Left lung (tissue), 10 donors: ENCODE measurements around the gene ARHGAP26. TPM values are rescaled to one million over a fixed set of nuclear protein-coding genes. Genes with fewer than 3 reads are reported as not detected.

Experiments used
- ATAC-seq: fragments of 200-7000 bp; cut with Tn5 transposase; one replicate; pipeline ENCODE4 v1.9.1; 2020; ENCODE audit warnings: moderate library complexity
- DNase-seq, 4 donors: peaks; one replicate each; pipeline ENCODE4 v3.0.0-alpha.2; 2013 to 2020
- H3K27ac ChIP-seq, 2 donors: fragments of 200-600 bp; sonication (generic) in 1 of 2; one replicate each; pipeline versions ENCODE4 v1.5.0 to v1.8.0; 2020 to 2021
- H3K27me3 ChIP-seq, 2 donors: fragments of 200-600 bp; sonication (generic) in 1 of 2; one replicate each; pipeline versions ENCODE4 v1.5.0 to v1.8.0; 2020 to 2021
- H3K36me3 ChIP-seq, 2 donors: fragments of 200-600 bp; sonication (generic) in 1 of 2; one replicate each; pipeline versions ENCODE4 v1.5.0 to v1.8.0; 2020 to 2021
- H3K4me1 ChIP-seq, 2 donors: fragments of 200-600 bp; one replicate each; pipeline ENCODE4 v1.8.0; 2021
- H3K4me3 ChIP-seq, 2 donors: fragments of 200-600 bp; sonication (generic) in 1 of 2; one replicate each; pipeline versions ENCODE4 v1.5.0 to v1.8.0; 2020 to 2021; ENCODE audit warnings: mild to moderate bottlenecking in 1 of 2
- H3K9me3 ChIP-seq, 2 donors: fragments of 200-600 bp; sonication (generic) in 1 of 2; one replicate each; pipeline versions ENCODE4 v1.5.0 to v1.8.0; 2020 to 2021
- CTCF ChIP-seq, 2 donors: fragments of 200-600 bp; sonication (generic) in 1 of 2; IDR thresholded peaks; one replicate each; pipeline versions ENCODE4 v1.5.0 to v1.8.0; 2021; ENCODE audit warnings: antibody characterized with exemption in 2 of 2
- intact Hi-C, 2 donors: fragments of 100-400 bp; cut with DNase I; formaldehyde crosslinking; loops; one replicate each; pipeline versions ENCODE4 v1.11.2 to v1.14.2; 2022
- polyA plus RNA-seq, 6 donors: library from polyadenylated mRNA; unstranded; fragments of 120-200 nt; gene quantifications; one replicate each; pipeline ENCODE4 v1.2.1, GENCODE V29; 2013; ENCODE audit not compliant: insufficient read length in 6 of 6
- total RNA-seq, 2 donors: library from RNA; stranded (reverse); fragmentation: NEBNext Ultra II Directional; extraction: Animal tissue kit (Norgen Biotek cat#: 25700); gene quantifications; one replicate each; pipeline ENCODE4 v1.2.1, GENCODE V29; 2021
- donor health status: DM: no; HTN: yes; CAD: no.
- donor health status: DM: no; HTN: no; CAD: no.

ARHGAP26 gene
- total and polyA plus RNA-seq, 8 donors, result 13.9 to 61.9 (median 14.9) TPM

DNA sequence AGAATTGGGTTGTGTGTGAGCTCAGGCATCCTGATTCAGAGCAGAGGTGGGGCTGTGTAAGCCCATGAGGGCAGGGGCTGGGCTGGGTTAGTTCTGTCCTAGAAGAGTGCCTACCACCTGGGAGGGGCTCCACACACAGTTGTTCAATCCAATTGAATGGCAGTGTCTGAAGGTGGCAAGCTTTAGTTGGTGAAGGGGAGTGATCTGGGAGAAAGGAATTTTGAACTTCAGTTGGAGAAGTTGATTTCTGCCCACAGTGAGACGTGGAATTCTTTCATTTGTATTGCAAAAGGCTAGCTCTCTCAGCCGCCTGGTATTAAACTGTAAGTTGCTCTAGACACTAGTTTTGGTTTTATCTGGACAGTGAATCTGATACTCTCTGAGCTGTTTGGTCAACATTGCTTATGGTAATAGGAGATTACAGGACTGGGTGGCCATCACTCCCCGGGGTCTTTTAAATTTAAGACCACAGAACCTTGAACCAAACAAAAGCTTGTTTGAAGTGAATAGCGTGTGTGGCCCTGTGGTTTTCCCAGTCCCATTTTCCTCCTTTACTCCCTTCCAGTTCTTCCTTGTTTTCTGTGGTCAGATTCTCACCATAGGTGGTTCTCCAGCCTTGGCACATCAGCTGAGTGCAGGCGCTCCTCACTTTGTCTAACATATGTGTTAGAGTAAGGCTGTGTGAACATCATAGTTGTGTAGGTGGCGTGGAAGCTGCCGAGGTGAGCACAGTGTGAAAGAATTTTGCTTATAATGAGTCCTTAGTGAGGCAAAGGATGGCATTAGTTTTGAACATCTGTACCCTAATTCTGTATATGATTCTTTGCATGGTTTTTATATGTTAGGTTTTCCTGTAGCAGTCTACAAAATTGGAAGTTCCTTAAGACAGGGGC is 78.0 kb downstream of the ARHGAP26 start:
- no peaks in the 10 kb centered on the region for H3K9me3 ChIP-seq
- H3K27me3 ChIP-seq, result no peaks in the 10 kb centered on the region
- H3K27ac ChIP-seq, result no peak overlapping the region
- no peaks in the 10 kb centered on the region for H3K36me3 ChIP-seq
- peaks cover 2 to 52% of the 10 kb centered on the region in 2 donors for H3K4me1 ChIP-seq
- no peak overlapping the region for H3K4me3 ChIP-seq
- intact Hi-C loops, result no loop called here
- DNase-seq (no peak), ATAC-seq (peak; percentile 19)
- no peak for TF ChIP-seq CTCF (IDR thresholded peaks at IDR 0.05)

DNA sequence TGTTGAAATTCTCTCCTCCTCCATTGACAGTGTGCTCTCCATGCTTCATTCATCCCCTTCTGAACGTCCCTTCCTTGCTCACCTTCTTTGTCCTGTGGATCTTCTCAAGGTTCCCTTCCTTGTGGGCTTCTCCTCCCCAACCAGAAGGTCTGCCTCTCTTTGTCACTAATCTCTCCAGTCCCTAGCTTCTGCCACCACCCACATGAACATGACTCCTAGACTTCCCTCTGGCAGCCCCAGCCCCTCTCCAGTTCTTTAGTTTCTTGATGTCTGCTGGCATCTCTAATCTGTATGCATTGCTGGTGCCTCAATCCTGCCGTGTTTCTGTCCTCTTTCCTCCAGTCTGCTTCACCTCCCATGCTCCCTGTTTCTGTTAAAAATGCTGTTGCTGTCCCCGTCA is 79.3 kb downstream of the ARHGAP26 start:
- no peak overlapping the region for H3K4me3 ChIP-seq
- H3K27ac ChIP-seq, result no peak overlapping the region
- no peaks in the 10 kb centered on the region for H3K9me3 ChIP-seq
- H3K27me3 ChIP-seq, result no peaks in the 10 kb centered on the region
- no peak for ATAC-seq
- H3K36me3 ChIP-seq, result no peaks in the 10 kb centered on the region
- intact Hi-C loops, result no loop called here
- no peak for DNase-seq
- TF ChIP-seq CTCF (IDR thresholded peaks at IDR 0.05), result no peak
- H3K4me1 ChIP-seq, result peaks cover 6 to 59% of the 10 kb centered on the region in 2 donors

GRCh38 chr5:142849880-142850279 is 79.7 kb downstream of the ARHGAP26 start:
- ATAC-seq, result no peak
- intact Hi-C loops, result no loop called here
- H3K27me3 ChIP-seq, result no peaks in the 10 kb centered on the region
- H3K9me3 ChIP-seq, result no peaks in the 10 kb centered on the region
- no peak overlapping the region for H3K4me3 ChIP-seq
- no peaks in the 10 kb centered on the region for H3K36me3 ChIP-seq
- H3K4me1 ChIP-seq, result peaks cover 6 to 55% of the 10 kb centered on the region in 2 donors
- no peak overlapping the region for H3K27ac ChIP-seq
- no peak for DNase-seq
- no peak for TF ChIP-seq CTCF (IDR thresholded peaks at IDR 0.05)

DNA sequence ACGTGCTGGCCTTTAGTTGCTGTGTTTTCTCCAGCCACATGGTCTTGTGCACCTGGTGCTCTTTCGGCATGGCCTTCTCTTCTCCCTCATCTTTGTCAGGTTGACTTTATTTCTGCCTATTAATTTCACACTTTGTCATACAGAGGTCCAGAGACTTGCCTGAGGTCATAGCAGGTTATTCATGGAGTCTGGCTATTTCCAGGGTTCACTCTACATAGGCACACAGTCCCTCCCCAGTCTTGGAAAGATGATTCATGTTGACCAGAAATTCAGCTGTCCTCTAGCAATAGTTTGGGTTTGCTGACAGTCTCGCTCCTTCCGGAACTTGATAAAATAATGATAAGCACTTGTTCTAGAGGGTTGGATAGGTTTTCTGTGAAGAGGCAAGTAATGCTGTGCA is 81.6 kb downstream of the ARHGAP26 start:
- Histone ChIP-seq H3K36me3 (no peaks in the 10 kb centered on the region), H3K27me3 (no peaks in the 10 kb centered on the region), H3K9me3 (no peaks in the 10 kb centered on the region), H3K4me3 (no peak overlapping the region), H3K27ac (no peak overlapping the region), H3K4me1 (peaks cover 6 to 39% of the 10 kb centered on the region in 2 donors)
- DNase-seq (no peak), ATAC-seq (no peak)
- TF ChIP-seq CTCF (IDR thresholded peaks at IDR 0.05), result no peak
- intact Hi-C loops, result no loop called here

- no peaks in the 10 kb centered on the region for H3K36me3 ChIP-seq
- no peak for TF ChIP-seq CTCF (IDR thresholded peaks at IDR 0.05)
- H3K9me3 ChIP-seq, result no peaks in the 10 kb centered on the region
- no peak overlapping the region for H3K27ac ChIP-seq
- no peaks in the 10 kb centered on the region for H3K27me3 ChIP-seq
- DNase-seq, result no peak
- H3K4me1 ChIP-seq, result peaks cover 6 to 38% of the 10 kb centered on the region in 2 donors
- ATAC-seq, result no peak
- no peak overlapping the region for H3K4me3 ChIP-seq
- intact Hi-C loops, result no loop called here
These were observed 82.4 kb downstream of the ARHGAP26 start for GRCh38 chr5:142852416-142853198.
